ENCODE data around the gene PSG7.
"Not testable (repeated sequence)": the region's sequence is repeated elsewhere in the genome, so short reads cannot be mapped to it uniquely, and the experiment has no call there.

Gene PSG7

GRCh38 chr19:42913516-42913915, 23.5 kb downstream of the PSG7 start:
- DNase-seq (ENCODE audit: low spot score): not testable (repeated sequence)

GRCh38 chr19:42912941-42913340, 24.1 kb downstream of the PSG7 start:
- DNase-seq (ENCODE audit: low spot score): not testable (repeated sequence)

- DNase-seq (ENCODE audit: low spot score): not testable (repeated sequence)
Measured at GRCh38 chr19:42911731-42912130, 25.3 kb downstream of the PSG7 start.

- not testable (repeated sequence) for DNase-seq (ENCODE audit: low spot score)
Measured at GRCh38 chr19:42906162-42906561, 30.8 kb downstream of the PSG7 start.

GRCh38 chr19:42900561-42900960, 36.4 kb downstream of the PSG7 start:
- not testable (repeated sequence) for DNase-seq (ENCODE audit: low spot score)

- not testable (repeated sequence) for DNase-seq (ENCODE audit: low spot score)
Measured at GRCh38 chr19:42899674-42900073, 37.3 kb downstream of the PSG7 start.

- not testable (repeated sequence) for DNase-seq (ENCODE audit: low spot score)
Measured at GRCh38 chr19:42899110-42899509, 37.9 kb downstream of the PSG7 start.

GRCh38 chr19:42898656-42899055, 38.4 kb downstream of the PSG7 start:
- DNase-seq (ENCODE audit: low spot score): not testable (repeated sequence)

GRCh38 chr19:42897729-42898128, 39.3 kb downstream of the PSG7 start:
- not testable (repeated sequence) for DNase-seq (ENCODE audit: low spot score)

GRCh38 chr19:42890446-42890845, 46.6 kb downstream of the PSG7 start:
- DNase-seq (ENCODE audit: low spot score): not testable (repeated sequence)

GRCh38 chr19:42887876-42888445, 49.0 kb downstream of the PSG7 start:
- not testable (repeated sequence) for DNase-seq (ENCODE audit: low spot score)

GRCh38 chr19:42882730-42883129, 54.3 kb downstream of the PSG7 start:
- DNase-seq (ENCODE audit: low spot score): not testable (repeated sequence)

GRCh38 chr19:42882010-42882409, 55.0 kb downstream of the PSG7 start:
- not testable (repeated sequence) for DNase-seq (ENCODE audit: low spot score)

- not testable (repeated sequence) for DNase-seq (ENCODE audit: low spot score)
Measured at GRCh38 chr19:42881279-42881678, 55.7 kb downstream of the PSG7 start.

GRCh38 chr19:42880621-42881020, 56.4 kb downstream of the PSG7 start:
- not testable (repeated sequence) for DNase-seq (ENCODE audit: low spot score)

GRCh38 chr19:42879613-42880012, 57.4 kb downstream of the PSG7 start, which contains the start of gene PSG1:
PSG1 (minus strand) TSS chr19:42879713; CDS start chr19:42879581, 132 bp downstream.
- no peak for DNase-seq (ENCODE audit: low spot score)

- not testable (repeated sequence) for DNase-seq (ENCODE audit: low spot score)
Measured at GRCh38 chr19:42876596-42876995, 60.4 kb downstream of the PSG7 start.

- DNase-seq (ENCODE audit: low spot score): not testable (repeated sequence)
Measured at GRCh38 chr19:42875881-42876280, 61.1 kb downstream of the PSG7 start.

- DNase-seq (ENCODE audit: low spot score): not testable (repeated sequence)
Measured at GRCh38 chr19:42874901-42875813, 61.9 kb downstream of the PSG7 start.

- DNase-seq (ENCODE audit: low spot score): not testable (repeated sequence)
Measured at GRCh38 chr19:42874136-42874535, 62.9 kb downstream of the PSG7 start.

Measured in CD4-positive, alpha-beta T cell treated with Interleukin-2 at 100 ng/mL for 4 hours (primary cell).